ENCODE data around the gene APOD.

Gene APOD

DNA sequence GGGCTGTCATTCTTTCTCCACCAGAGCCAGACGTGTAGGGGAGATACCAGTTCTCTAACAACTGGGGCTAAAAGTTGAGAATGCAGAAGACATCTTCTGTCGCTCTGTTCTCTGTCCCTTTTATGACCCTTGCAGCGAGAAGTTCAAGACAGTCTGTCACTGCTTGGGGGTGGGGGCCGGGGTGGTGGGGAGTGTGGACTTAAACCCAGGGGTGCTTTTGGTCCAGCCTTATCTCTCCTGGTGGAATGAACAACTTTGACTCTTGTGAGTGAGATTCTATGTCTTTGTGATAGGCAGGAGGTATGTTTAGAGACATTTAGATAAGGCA is 767 bp upstream of the APOD start:
- TF ChIP-seq, protein P1, sequence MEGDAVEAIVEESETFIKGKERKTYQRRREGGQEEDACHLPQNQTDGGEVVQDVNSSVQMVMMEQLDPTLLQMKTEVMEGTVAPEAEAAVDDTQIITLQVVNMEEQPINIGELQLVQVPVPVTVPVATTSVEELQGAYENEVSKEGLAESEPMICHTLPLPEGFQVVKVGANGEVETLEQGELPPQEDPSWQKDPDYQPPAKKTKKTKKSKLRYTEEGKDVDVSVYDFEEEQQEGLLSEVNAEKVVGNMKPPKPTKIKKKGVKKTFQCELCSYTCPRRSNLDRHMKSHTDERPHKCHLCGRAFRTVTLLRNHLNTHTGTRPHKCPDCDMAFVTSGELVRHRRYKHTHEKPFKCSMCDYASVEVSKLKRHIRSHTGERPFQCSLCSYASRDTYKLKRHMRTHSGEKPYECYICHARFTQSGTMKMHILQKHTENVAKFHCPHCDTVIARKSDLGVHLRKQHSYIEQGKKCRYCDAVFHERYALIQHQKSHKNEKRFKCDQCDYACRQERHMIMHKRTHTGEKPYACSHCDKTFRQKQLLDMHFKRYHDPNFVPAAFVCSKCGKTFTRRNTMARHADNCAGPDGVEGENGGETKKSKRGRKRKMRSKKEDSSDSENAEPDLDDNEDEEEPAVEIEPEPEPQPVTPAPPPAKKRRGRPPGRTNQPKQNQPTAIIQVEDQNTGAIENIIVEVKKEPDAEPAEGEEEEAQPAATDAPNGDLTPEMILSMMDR (IDR thresholded peaks at IDR 0.05; ENCODE audit: borderline replicate concordance, control extremely low read depth, extremely low read depth, insufficient read depth, missing control alignments): no peak
- DNase-seq (ENCODE audit: low spot score): no peak
- in situ Hi-C loops (cut with MboI; ENCODE audit: low sequenced_read_pairs, unreplicated experiment): no loop called here

DNA sequence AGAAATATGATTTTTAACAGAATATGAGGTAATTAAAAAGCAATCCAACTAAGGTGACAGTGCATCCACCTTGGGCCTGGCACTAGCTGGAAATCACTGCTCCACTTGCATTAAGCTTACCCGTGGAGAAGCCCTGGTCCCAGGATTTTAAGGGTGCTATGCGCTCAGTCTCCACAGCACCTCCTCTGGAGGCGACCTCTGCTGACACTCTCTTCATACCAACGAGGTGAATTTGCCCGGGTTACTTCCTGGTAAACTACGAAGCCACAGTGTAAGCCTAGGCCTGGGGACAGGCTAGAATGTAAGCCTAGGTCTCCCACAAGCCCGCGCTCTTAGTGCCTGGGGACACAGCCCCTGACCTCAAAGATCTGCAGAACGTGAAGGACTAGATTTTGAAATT is 793 bp downstream of the APOD start:
- TF ChIP-seq, protein P1 (IDR thresholded peaks at IDR 0.05; ENCODE audit: borderline replicate concordance, control extremely low read depth, extremely low read depth, insufficient read depth, missing control alignments): no peak
- no peak for DNase-seq (ENCODE audit: low spot score)
- in situ Hi-C loops (cut with MboI; ENCODE audit: low sequenced_read_pairs, unreplicated experiment): no loop called here

DNA sequence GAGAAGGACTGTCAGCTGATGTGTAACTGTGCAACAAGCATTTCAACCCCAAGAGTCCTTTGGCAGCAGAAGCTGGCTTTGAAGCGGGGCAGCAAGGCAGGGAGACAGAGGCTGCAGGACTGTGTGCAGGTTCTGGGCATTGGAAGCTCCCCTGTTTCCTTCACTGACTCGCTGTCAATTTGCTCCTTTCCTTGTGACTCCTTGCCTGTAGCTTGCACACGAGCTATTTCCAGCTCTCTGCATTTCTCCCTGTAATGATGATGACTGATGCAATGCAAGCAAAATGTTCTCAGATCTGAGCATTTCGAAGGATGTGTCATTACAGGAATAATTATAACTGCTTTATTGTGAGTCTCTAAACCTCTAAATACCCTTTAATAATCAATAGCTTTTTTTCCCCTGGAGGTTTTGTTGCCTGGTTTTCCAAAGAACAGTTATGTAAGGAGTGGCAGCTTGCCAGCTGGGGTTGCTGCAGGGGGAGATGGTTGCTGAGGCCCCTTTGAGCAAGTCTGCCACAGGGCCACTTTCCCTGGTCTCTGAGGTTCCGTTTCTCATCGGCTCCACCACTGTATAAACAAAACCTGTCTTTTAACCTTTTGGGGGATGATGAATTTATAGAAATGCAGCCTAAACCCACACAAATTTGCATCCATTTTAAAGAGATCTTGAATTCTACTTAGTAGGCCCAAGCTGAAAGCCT is 2.8 kb downstream of the APOD start:
- in situ Hi-C loops (cut with MboI; ENCODE audit: low sequenced_read_pairs, unreplicated experiment): no loop called here
- DNase-seq (ENCODE audit: low spot score): no peak
- TF ChIP-seq, protein P1 (IDR thresholded peaks at IDR 0.05; ENCODE audit: borderline replicate concordance, control extremely low read depth, extremely low read depth, insufficient read depth, missing control alignments): no peak

DNA sequence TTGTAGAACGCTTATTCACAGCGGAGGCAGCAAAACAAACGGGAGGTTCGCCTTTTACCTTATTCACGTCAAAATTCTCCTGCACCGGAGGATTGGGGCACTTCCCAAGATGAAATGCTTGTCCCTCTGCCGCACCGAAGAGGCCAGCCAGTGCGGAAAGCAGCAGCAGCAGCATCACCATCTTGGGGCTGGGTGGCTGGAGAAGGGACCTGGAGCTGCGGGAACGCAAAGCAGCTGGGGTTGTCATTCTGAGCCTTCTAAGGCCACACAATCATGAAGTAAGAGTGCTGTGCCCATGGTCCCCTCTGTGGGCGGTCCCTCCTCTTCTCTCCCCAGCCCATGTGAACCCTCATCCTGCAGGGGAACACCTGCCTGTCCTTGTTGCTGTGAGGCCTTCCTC is 4.5 kb downstream of the APOD start:
- in situ Hi-C loops (cut with MboI; ENCODE audit: low sequenced_read_pairs, unreplicated experiment): no loop called here
- no peak for DNase-seq (ENCODE audit: low spot score)
- TF ChIP-seq, protein P1 (IDR thresholded peaks at IDR 0.05; ENCODE audit: borderline replicate concordance, control extremely low read depth, extremely low read depth, insufficient read depth, missing control alignments): no peak

DNA sequence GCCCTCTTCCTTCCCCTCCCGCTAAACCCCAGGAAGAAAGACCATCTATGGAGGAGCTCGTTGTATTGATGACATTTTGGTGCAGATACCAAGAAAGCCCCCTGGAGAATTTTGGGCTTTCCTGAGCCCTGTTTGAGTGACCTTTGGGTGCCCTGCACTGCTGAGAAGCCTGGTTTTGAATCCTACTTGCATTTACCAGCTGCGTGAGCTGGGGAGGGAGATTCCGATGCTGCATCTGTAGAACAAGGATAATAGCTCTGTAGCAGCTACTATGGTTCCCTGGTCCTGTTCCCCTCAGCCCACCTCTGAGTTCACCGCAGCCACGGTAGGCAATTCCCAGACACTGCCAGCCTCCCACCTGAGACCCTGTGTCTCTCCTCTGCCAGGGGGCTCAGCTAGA is 5.2 kb downstream of the APOD start:
- TF ChIP-seq, protein P1 (IDR thresholded peaks at IDR 0.05; ENCODE audit: borderline replicate concordance, control extremely low read depth, extremely low read depth, insufficient read depth, missing control alignments): no peak
- DNase-seq (ENCODE audit: low spot score): no peak
- in situ Hi-C loops (cut with MboI; ENCODE audit: low sequenced_read_pairs, unreplicated experiment): no loop called here

DNA sequence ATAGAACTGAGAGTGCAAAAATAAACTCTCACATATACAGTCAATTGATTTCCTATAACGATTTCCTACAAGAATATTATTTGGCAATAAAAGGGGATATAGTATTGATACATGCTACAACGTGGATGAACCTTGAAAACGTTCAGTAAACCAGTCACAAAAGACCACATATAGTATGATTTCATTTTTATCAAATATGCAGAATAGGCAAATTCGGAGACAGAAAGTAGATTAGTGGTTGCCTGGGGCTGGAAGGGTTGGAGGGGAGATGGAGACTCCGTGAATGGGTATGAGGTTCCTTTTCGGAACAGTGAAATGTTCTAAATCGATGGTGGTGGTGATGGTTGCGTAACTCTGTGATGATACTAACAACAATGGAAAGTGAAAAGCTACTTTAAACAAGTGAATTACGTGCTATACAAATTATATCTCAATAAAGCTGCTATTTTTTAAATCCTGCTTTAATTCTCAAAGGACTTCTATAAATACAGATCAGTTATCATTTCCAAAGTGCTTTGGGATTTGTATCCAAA is 6.0 kb downstream of the APOD start:
- DNase-seq (ENCODE audit: low spot score): no peak
- TF ChIP-seq, protein P1 (IDR thresholded peaks at IDR 0.05; ENCODE audit: borderline replicate concordance, control extremely low read depth, extremely low read depth, insufficient read depth, missing control alignments): no peak
- in situ Hi-C loops (cut with MboI; ENCODE audit: low sequenced_read_pairs, unreplicated experiment): no loop called here
